Heart right ventricle (tissue), 16 donors: ENCODE data around the gene HACD4. TPM values are rescaled to one million over a fixed set of nuclear protein-coding genes. Genes with fewer than 3 reads are reported as not detected.

Experiments
- ATAC-seq, 8 donors: fragments of 200-7000 bp; cut with Tn5 transposase; one replicate each; pipeline ENCODE4 v1.9.1; 2020; ENCODE audit warnings: mild to moderate bottlenecking in 8 of 8, moderate library complexity in 8 of 8, moderate number of reproducible peaks in 1 of 8
- DNase-seq, 2 donors: peaks; one replicate each; pipeline ENCODE4 v3.0.0-alpha.2; 2020
- H3K27ac ChIP-seq, 10 donors: fragments of 200-600 bp; sonication (generic) in 2 of 10; one replicate each; pipeline versions ENCODE4 v1.5.0 to v1.8.0; 2020 to 2022; ENCODE audit warnings: mild to moderate bottlenecking in 3 of 10
- H3K27me3 ChIP-seq, 7 donors: fragments of 200-600 bp; one replicate each; pipeline ENCODE4 v1.8.0; 2021 to 2022; ENCODE audit warnings: mild to moderate bottlenecking in 2 of 7
- H3K36me3 ChIP-seq, 9 donors: fragments of 200-600 bp; sonication (generic) in 1 of 9; one replicate each; pipeline versions ENCODE4 v1.5.0 to v1.8.0; 2020 to 2022; ENCODE audit warnings: mild to moderate bottlenecking in 2 of 9
- H3K4me1 ChIP-seq, 9 donors: fragments of 200-600 bp; sonication (generic) in 1 of 9; one replicate each; pipeline versions ENCODE4 v1.5.0 to v1.8.0; 2020 to 2022; ENCODE audit warnings: mild to moderate bottlenecking in 4 of 9
- H3K4me3 ChIP-seq, 10 donors: fragments of 200-600 bp; sonication (generic) in 2 of 10; one replicate each; pipeline versions ENCODE4 v1.5.0 to v1.8.0; 2020 to 2022; ENCODE audit warnings: mild to moderate bottlenecking in 7 of 10, moderate library complexity in 2 of 10
- H3K9me3 ChIP-seq, 11 donors: fragments of 200-600 bp in 10 of 11; sonication (generic) in 2 of 11; one replicate each; pipeline versions ENCODE4 v1.5.0 to v1.8.0; 2013 to 2022; ENCODE audit warnings: mild to moderate bottlenecking in 2 of 11, control low read depth in 1 of 11, moderate library complexity in 1 of 11
- CTCF ChIP-seq, 9 donors: fragments of 200-600 bp; sonication (generic) in 2 of 9; IDR thresholded peaks; one replicate each; pipeline versions ENCODE4 v1.5.0 to v1.8.0; 2021 to 2022; ENCODE audit warnings: antibody characterized with exemption in 9 of 9, mild to moderate bottlenecking in 5 of 9, moderate library complexity in 1 of 9
- WGBS, 2 donors: extraction: QIAGEN DNeasy Blood & Tissue Kit; methylation state at CpG; one replicate each; pipeline ENCODE4 v1.1.7; 2013; ENCODE audit warnings: inconsistent platforms in 1 of 2; 5-methylcytosine and 5-hydroxymethylcytosine counted together
- intact Hi-C, 10 donors: fragments of 100-400 bp; cut with DNase I; formaldehyde crosslinking; loops; one replicate each; pipeline versions ENCODE4 v1.11.1 to v1.14.2; 2022
- polyA plus RNA-seq, 2 donors: library from polyadenylated mRNA; stranded (reverse); fragments of 200-250 nt; gene quantifications; one replicate each; pipeline ENCODE4 v1.2.3, GENCODE V29; 2013
- total RNA-seq, 10 donors: library from RNA; stranded (reverse); fragmentation: NEBNext Ultra II Directional in 3 of 10; extraction: Animal tissue kit (Norgen Biotek cat#: 25700) in 3 of 10; gene quantifications; one replicate each; pipeline versions ENCODE4 v1.2.1 to v1.2.4, GENCODE V29; 2021 to 2023
- donor health status: Arrhythmogenic right ventricular cardiomyopathy.
- donor health status: ischemic (EF 13 %, LVEDD 7.1; RV severe dilation, severe dysfunction).
- donor health status: healthy with polysubstance abuse.
- donor health status: DM: no; HTN: yes; CAD: no.
- donor health status: DM: no; HTN: no; CAD: no.
- donor health status: ischemic (EF 25% LVEDD 6.9; RV normal size, moderate dysfunction).
- donor health status: ischemic (EF 25% LVEDD 5.7; RV mildly dilated, moderate dysfunction).
- donor health status: healthy.
- donor health status: DM: yes; HTN: yes; CAD: no.
- donor health status: Ischemic cardiomyopathy.
- donor health status: ischemic (EF 35%, LVEDD 5.7; RV mildly dilated, moderate dysfunction).
- donor health status: nonischemic (EF 11% LVEDD 7.7; RV severe dilation, severe dysfunction).
- donor health status: DM: yes; HTN: yes; CAD: no.
- donor health status: PGD.
- donor health status: ischemic (EF 29% LVEDD 5.4; RV normal size, mild dysfunction).
- donor health status: nonischemic (EF 23%, LVEDD 6.1; RV moderate dilation, normal function).

HACD4 gene
- total and polyA plus RNA-seq, 12 donors: 0.23 to 1.9 (median 0.61) TPM

DNA sequence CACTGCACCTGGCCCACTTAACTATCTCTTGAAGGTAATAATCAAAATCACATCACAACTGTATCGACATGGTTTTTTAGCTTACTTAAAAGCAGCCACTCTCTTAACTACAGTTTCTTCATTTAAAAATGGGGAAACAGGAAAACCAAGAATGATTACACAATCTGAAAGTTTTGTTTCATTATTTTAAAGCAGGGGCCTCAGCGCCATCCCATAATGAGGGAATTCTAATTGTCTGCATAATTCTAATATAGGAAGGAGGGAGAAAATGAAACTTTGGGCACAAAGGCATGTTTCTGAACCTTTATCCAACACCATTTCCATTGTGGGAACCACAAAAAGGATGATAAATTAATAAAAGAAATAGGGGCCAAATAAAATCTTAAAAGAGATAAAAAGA is 7.6 kb downstream of the HACD4 start:
- Histone ChIP-seq H3K27me3 (no peaks in the 10 kb centered on the region), H3K36me3 (peaks cover 0 to 10% (median 0%) of the 10 kb centered on the region in 9 donors), H3K4me1 (peaks cover 0 to 28% (median 0%) of the 10 kb centered on the region in 9 donors), H3K4me3 (no peak overlapping the region), H3K27ac (peak overlapping the region in 1 of 10 donors; percentile 55), H3K9me3 (peaks cover 0 to 4% (median 0%) of the 10 kb centered on the region in 11 donors)
- 86 to 89% methylated on average over 2 of the region's 2 CpGs for WGBS, 2 donors
- no peak for ATAC-seq
- TF ChIP-seq CTCF (IDR thresholded peaks at IDR 0.05): no peak
- DNase-seq: no peak
- intact Hi-C loops: no loop called here

- peaks cover 0 to 25% (median 0%) of the 10 kb centered on the region in 9 donors for H3K36me3 ChIP-seq
- H3K27me3 ChIP-seq: no peaks in the 10 kb centered on the region
- no peak for TF ChIP-seq CTCF (IDR thresholded peaks at IDR 0.05)
- WGBS, 2 donors: 87 to 89% methylated on average over 2 of the region's 2 CpGs
- H3K4me1 ChIP-seq: peaks cover 0 to 12% (median 3%) of the 10 kb centered on the region in 9 donors
- H3K9me3 ChIP-seq: peaks cover 0 to 1% (median 0%) of the 10 kb centered on the region in 11 donors
- DNase-seq (no peak), ATAC-seq (no peak)
- H3K4me3 ChIP-seq: no peak overlapping the region
- intact Hi-C loops: loop anchor here in 2 of 10 donors (10.0 kb wide), 2 partner anchors 63 to 97 kb away; no protein-coding TSS in a partner anchor
- H3K27ac ChIP-seq: no peak overlapping the region
Observed at GRCh38 chr9:21018177-21018576, 13.3 kb downstream of the HACD4 start.

DNA sequence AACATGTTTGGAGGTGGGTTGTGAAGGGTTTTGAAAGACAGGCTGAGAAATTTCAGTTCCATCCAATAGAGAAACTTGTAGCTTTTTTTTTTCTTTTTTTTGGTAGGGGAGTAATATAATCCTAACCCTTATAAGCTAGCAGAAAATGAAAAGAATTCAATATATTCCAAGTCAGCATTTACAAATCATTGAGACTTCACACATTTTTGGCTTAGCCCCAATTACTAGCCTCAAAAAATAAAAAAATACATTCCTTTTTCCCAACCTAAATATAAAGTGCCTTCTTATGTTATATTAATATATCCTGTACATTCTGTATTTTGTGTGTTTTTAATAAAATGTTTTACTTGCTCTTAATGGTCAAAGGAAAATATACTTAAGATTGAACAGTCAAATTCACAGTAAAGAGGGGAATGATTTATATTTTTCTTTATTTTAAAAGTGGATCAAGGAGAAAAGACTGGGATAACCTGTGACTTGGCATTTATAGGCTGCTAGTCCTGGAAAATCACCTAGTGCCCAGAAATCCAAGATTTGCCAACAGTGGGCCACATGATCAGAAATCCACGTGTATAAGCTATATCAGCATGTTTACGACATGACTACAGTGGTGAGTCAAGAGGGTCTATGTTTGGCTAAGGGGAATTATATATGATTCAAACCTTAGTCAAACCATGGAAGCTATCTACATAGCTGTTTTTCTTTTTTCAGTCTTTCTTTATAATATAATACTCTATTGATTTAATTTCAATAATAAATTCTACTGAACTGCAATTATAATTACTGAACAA is 14.5 kb downstream of the HACD4 start:
- no peaks in the 10 kb centered on the region for H3K27me3 ChIP-seq
- no peak overlapping the region for H3K4me3 ChIP-seq
- DNase-seq: no peak
- intact Hi-C loops: loop anchor here in 2 of 10 donors (10.0 kb wide), 2 partner anchors 62 to 98 kb away; no protein-coding TSS in a partner anchor
- 79% methylated on average over 2 of the region's 2 CpGs for WGBS, 2 donors
- no peak for TF ChIP-seq CTCF (IDR thresholded peaks at IDR 0.05)
- H3K4me1 ChIP-seq: peaks cover 0 to 12% (median 3%) of the 10 kb centered on the region in 9 donors
- peaks cover 0 to 28% (median 0%) of the 10 kb centered on the region in 9 donors for H3K36me3 ChIP-seq
- no peak for ATAC-seq
- no peak overlapping the region for H3K27ac ChIP-seq
- no peaks in the 10 kb centered on the region for H3K9me3 ChIP-seq

GRCh38 chr9:21015995-21016394 is 15.4 kb downstream of the HACD4 start:
- Histone ChIP-seq H3K27me3 (no peaks in the 10 kb centered on the region), H3K4me3 (no peak overlapping the region), H3K4me1 (peaks cover 0 to 12% (median 3%) of the 10 kb centered on the region in 9 donors), H3K9me3 (no peaks in the 10 kb centered on the region), H3K36me3 (peaks cover 0 to 37% (median 0%) of the 10 kb centered on the region in 9 donors), H3K27ac (no peak overlapping the region)
- DNase-seq (no peak), ATAC-seq (no peak)
- no peak for TF ChIP-seq CTCF (IDR thresholded peaks at IDR 0.05)
- intact Hi-C loops: loop anchor here in 2 of 10 donors (10.0 kb wide), 2 partner anchors 61 to 99 kb away; no protein-coding TSS in a partner anchor
